Esophagus muscularis mucosa (tissue), 3 donors: ENCODE data around the gene MBNL1.

Experiments used
- EP300 ChIP-seq: sonication (generic); formaldehyde crosslinking; IDR thresholded peaks from one replicate; pipeline ENCODE4 v1.6.1; 2017; ENCODE audit warnings: antibody characterized with exemption
- TF ChIP-seq, protein P1 (sequence below), 3 experiments: fragments of 200-600 bp in 2 of 3; fragments of 450-650 bp in 1 of 3; sonication (generic) in 2 of 3; IDR thresholded peaks; one replicate each; pipeline ENCODE4 v1.5.1; 2017 to 2019; ENCODE audit warnings: antibody characterized with exemption in 3 of 3, mild to moderate bottlenecking in 2 of 3, moderate library complexity in 1 of 3

DNA sequence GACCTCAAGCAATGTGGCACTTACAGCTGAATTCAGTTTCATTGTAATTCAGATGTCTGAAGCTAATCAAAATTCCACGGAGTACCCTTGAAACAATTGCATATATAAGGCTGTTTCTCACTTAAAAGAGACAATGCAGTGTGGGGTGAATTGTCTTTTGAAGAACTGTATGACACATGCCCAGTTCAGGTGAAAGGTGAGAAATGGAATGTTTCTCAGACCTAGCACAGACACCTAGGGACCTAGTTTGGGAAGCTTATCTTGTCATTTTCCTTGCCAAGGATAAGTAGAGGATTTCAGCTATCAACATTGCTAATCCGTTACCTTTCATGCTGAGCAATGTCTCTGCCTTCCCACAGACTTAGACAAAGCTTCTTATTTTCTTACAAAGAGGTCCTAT is 36.3 kb downstream of the MBNL1 start:
- TF ChIP-seq EP300: no peak
- TF ChIP-seq, protein P1, sequence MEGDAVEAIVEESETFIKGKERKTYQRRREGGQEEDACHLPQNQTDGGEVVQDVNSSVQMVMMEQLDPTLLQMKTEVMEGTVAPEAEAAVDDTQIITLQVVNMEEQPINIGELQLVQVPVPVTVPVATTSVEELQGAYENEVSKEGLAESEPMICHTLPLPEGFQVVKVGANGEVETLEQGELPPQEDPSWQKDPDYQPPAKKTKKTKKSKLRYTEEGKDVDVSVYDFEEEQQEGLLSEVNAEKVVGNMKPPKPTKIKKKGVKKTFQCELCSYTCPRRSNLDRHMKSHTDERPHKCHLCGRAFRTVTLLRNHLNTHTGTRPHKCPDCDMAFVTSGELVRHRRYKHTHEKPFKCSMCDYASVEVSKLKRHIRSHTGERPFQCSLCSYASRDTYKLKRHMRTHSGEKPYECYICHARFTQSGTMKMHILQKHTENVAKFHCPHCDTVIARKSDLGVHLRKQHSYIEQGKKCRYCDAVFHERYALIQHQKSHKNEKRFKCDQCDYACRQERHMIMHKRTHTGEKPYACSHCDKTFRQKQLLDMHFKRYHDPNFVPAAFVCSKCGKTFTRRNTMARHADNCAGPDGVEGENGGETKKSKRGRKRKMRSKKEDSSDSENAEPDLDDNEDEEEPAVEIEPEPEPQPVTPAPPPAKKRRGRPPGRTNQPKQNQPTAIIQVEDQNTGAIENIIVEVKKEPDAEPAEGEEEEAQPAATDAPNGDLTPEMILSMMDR (IDR thresholded peaks at IDR 0.05): no peak
